Omental fat pad (tissue), 4 donors: ENCODE data around the gene TRAK2. TPM values are rescaled to one million over a fixed set of nuclear protein-coding genes. Genes with fewer than 3 reads are reported as not detected.
A peak's percentile ranks its signal among the peaks of the same experiment; 100 is the strongest.
"Not testable (repeated sequence)": the region's sequence is repeated elsewhere in the genome, so short reads cannot be mapped to it uniquely, and the experiment has no call there.

Experiments used
- ATAC-seq: fragments of 150-250 bp; one replicate; pipeline ENCODE4 v1.9.1; 2016; ENCODE audit warnings: mild to moderate bottlenecking, moderate library complexity; ENCODE audit not compliant: low FRiP score
- DNase-seq: peaks from one replicate; pipeline ENCODE4 v3.0.0-alpha.2; 2019; ENCODE audit warnings: low spot score
- total RNA-seq, 4 donors: library from RNA; depleted of rRNA; stranded (reverse); fragments of >200 nt; gene quantifications; one replicate each; pipeline ENCODE4 v1.1.0, GENCODE V29; 2016
- TF ChIP-seq, protein P1 (sequence below), 3 donors: fragments of 450-650 bp; IDR thresholded peaks; one replicate each; pipeline ENCODE4 v1.5.1; 2016 to 2017; ENCODE audit warnings: antibody characterized with exemption in 3 of 3, mild to moderate bottlenecking in 3 of 3, moderate library complexity in 2 of 3

The TRAK2 gene, protein sequence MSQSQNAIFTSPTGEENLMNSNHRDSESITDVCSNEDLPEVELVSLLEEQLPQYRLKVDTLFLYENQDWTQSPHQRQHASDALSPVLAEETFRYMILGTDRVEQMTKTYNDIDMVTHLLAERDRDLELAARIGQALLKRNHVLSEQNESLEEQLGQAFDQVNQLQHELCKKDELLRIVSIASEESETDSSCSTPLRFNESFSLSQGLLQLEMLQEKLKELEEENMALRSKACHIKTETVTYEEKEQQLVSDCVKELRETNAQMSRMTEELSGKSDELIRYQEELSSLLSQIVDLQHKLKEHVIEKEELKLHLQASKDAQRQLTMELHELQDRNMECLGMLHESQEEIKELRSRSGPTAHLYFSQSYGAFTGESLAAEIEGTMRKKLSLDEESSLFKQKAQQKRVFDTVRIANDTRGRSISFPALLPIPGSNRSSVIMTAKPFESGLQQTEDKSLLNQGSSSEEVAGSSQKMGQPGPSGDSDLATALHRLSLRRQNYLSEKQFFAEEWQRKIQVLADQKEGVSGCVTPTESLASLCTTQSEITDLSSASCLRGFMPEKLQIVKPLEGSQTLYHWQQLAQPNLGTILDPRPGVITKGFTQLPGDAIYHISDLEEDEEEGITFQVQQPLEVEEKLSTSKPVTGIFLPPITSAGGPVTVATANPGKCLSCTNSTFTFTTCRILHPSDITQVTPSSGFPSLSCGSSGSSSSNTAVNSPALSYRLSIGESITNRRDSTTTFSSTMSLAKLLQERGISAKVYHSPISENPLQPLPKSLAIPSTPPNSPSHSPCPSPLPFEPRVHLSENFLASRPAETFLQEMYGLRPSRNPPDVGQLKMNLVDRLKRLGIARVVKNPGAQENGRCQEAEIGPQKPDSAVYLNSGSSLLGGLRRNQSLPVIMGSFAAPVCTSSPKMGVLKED
- total RNA-seq = 10 to 100 TPM; 37.9 to 73.0 (median 52.9) TPM

DNA sequence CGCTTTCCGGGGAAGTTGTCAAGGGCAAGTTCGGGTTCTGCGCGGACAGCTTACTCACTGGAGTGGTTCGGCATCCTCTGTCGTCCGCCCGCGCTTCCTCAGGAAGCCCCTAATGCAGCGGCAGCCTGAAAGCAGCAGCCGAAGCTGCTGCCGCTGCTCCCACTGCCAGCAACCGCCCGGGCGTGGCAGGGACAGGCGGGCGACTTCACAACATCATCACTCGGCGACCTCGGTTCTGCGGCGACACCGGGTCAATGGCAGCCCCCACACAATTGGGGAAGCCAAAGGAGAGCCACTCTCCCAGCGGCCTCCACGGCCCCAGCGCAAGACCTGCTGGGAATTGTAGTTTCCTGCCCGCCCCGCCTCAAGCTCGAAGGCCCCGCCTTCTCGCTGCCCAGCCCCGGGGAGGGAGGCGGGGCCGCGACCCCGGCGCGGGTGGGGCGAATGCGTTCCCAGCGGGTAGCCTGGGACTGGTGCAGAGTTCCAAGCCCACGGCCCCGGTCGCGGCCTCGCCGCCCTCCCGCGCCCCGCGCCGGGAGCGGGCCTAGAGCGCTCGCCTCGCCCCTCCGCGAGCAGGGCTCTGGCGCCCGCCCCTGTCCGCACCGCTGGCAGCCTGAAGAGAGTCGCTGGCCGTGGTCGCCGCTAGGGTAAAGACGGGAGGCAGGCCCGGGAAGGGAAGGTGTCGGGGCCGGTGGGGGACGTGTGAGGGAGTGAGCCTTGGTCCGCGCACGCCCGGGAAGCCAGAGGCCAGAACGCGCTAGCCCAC, at the start of gene TRAK2, which contains the start of gene STRADB:
Gene TRAK2, minus strand, starts transcription at position 167 of the 766 bp plus-strand sequence. CDS start 30,951 bp downstream, outside the sequence.
Gene STRADB, plus strand, starts transcription at position 449 of the 766 bp plus-strand sequence. CDS start 3,101 bp downstream, outside the sequence.
- peak; percentile 76 for DNase-seq
- TF ChIP-seq, protein P1, sequence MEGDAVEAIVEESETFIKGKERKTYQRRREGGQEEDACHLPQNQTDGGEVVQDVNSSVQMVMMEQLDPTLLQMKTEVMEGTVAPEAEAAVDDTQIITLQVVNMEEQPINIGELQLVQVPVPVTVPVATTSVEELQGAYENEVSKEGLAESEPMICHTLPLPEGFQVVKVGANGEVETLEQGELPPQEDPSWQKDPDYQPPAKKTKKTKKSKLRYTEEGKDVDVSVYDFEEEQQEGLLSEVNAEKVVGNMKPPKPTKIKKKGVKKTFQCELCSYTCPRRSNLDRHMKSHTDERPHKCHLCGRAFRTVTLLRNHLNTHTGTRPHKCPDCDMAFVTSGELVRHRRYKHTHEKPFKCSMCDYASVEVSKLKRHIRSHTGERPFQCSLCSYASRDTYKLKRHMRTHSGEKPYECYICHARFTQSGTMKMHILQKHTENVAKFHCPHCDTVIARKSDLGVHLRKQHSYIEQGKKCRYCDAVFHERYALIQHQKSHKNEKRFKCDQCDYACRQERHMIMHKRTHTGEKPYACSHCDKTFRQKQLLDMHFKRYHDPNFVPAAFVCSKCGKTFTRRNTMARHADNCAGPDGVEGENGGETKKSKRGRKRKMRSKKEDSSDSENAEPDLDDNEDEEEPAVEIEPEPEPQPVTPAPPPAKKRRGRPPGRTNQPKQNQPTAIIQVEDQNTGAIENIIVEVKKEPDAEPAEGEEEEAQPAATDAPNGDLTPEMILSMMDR (IDR thresholded peaks at IDR 0.05) = no peak

DNA sequence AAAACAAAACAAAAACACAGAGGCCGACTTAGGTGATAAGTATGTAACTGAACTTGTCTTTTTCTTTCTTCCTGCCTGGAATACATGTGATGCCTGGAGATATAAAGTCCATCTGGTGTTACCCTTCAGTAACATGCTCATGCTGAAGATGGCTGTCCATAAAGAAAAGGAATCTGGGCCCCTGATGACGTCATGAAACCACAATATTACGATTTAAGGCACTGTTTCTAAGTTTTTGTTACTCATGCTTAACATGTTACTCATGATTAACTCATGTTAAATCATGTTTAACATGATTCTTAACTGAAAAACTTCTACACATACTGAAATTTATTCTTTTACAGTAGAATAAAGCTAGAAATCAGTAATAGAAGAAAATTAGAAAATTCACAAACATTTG, 49.3 kb upstream of the TRAK2 start:
- no peak for DNase-seq
- no peak for ATAC-seq
- TF ChIP-seq, protein P1 (IDR thresholded peaks at IDR 0.05) = no peak

More for the DNA sequence above, at the start of gene TRAK2, which contains the start of gene STRADB:
- ATAC-seq = peak; percentile 99

DNA sequence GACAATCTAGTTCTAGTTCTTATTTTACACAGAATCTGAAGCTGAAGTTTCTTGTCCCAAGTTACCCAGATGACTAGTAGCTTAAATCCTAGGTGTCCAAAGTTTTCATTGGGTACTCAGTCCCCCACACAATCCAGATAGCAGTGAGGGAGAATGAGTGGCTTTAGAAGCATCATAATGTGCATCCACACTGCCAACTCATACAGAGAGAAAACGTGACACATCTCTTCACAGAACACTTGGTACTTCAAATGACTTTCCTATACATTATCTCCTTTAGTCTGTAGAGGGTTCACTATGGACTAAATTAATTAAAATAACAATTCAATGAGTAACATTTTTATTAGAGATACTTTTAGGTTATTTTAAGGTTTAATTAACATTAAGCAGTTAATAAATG, 45.5 kb upstream of the TRAK2 start:
- no peak for ATAC-seq
- DNase-seq = no peak
- TF ChIP-seq, protein P1 (IDR thresholded peaks at IDR 0.05) = no peak

DNA sequence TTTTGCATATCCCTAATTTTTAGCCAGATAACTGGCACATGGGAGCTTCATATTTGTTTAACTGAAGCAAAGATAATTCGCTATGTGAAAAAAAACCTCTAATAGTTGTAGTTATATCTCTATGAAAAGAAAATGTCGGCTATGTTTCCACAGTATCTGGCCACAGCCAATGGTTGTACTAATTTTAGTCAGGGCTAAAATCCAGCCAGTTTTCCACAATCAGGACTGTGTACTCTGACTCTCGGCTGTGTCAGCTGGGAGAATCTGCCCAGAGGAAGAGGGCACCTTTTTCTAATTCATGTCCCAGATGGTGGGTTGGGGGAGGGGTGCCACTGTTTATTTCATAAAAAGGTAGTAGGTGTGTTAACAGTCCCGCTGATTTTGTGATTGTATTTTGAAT, 39.0 kb upstream of the TRAK2 start:
- DNase-seq (no peak), ATAC-seq (no peak)
- TF ChIP-seq, protein P1 (IDR thresholded peaks at IDR 0.05) = no peak

DNA sequence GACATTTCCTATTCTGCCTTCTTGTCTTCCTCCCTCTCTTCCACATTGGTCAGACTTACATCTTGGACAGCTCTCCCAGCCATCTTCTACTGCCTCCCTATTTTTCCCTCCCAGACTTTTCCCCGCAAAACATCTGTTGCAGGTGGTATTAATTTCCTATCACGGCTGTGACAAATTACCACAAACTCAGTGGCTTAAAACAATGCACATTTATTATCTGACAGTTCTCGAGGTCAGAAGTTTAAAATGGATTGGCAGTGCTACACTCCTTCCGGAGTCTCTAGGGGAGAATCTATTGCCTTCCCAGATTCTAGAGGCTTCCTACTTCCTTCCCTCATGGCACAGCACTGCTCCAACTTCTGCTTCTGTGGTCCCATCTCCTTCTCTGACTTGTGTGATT, 33.5 kb upstream of the TRAK2 start:
- TF ChIP-seq, protein P1 (IDR thresholded peaks at IDR 0.05) = no peak
- DNase-seq = no peak
- no peak for ATAC-seq

DNA sequence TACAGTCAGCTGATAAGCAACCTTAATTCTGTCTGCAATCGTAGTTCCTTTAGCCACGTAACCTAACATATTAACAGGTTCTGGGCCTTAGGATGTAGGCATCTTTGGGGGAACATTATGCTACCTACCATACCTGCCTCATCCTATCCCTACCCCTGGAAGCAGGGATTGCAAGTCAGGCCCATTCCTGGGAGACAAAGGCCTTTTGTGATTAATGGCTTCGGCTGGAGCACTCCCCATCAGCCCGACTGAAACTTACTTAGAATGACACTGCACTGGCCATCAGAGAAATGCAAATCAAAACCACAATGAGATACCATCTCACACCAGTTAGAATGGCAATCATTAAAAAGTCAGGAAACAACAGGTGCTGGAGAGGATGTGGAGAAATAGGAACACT, 32.5 kb upstream of the TRAK2 start:
- DNase-seq, ATAC-seq: not testable (repeated sequence)
